NCI-H748 treated with DMSO at 0.1 percent for 48 hours (cell line): Measurements from ENCODE around the gene CATSPERZ.
A peak's percentile ranks its signal among the peaks of the same experiment; 100 is the strongest.

ENCODE experiments used
- DNase-seq: peaks from one replicate; lab custom pipeline; 2025; lab: John Stamatoyannopoulos, UW

CATSPERZ gene

GRCh38 chr11:64264371-64264852 is 35.7 kb upstream of the CATSPERZ start:
- no peak for DNase-seq

GRCh38 chr11:64265176-64266160 is 34.7 kb upstream of the CATSPERZ start:
- no peak for DNase-seq

GRCh38 chr11:64266339-64266738 is 33.8 kb upstream of the CATSPERZ start:
- DNase-seq: no peak

- no peak for DNase-seq
Measured at GRCh38 chr11:64267207-64267945, 32.8 kb upstream of the CATSPERZ start.

- no peak for DNase-seq
Measured at GRCh38 chr11:64268025-64268892, 31.9 kb upstream of the CATSPERZ start.

GRCh38 chr11:64268893-64269539 is 31.1 kb upstream of the CATSPERZ start:
- no peak for DNase-seq

- peak; percentile 98 for DNase-seq
Measured at GRCh38 chr11:64269540-64270220, 30.5 kb upstream of the CATSPERZ start.

- DNase-seq: no peak
Measured at GRCh38 chr11:64275031-64275800, 24.9 kb upstream of the CATSPERZ start.

- no peak for DNase-seq
Measured at GRCh38 chr11:64275841-64276240, 24.3 kb upstream of the CATSPERZ start.

GRCh38 chr11:64276653-64277431 is 23.3 kb upstream of the CATSPERZ start:
- DNase-seq: no peak

GRCh38 chr11:64278576-64279190 is 21.5 kb upstream of the CATSPERZ start:
- DNase-seq: no peak

- DNase-seq: no peak
Measured at GRCh38 chr11:64281957-64282770, 18.0 kb upstream of the CATSPERZ start.

- DNase-seq: no peak
Measured at GRCh38 chr11:64283092-64283491, 17.1 kb upstream of the CATSPERZ start.

GRCh38 chr11:64284048-64284961 is 15.9 kb upstream of the CATSPERZ start, which contains the start of gene BAD:
Gene BAD, minus strand, starts transcription at chr11:64284665. Its CDS starts 297 bp downstream, at chr11:64284368.
- peak; percentile 77 for DNase-seq

GRCh38 chr11:64284962-64285884 is 14.9 kb upstream of the CATSPERZ start, which contains the start of gene GPR137:
Gene GPR137, plus strand, starts transcription at chr11:64285848. Its CDS starts 677 bp downstream, at chr11:64286525.
- DNase-seq: peak; percentile 71
